K562 (cell line): ENCODE results near the gene POLR2B. TPM values are rescaled to one million over a fixed set of nuclear protein-coding genes. Genes with fewer than 3 reads are reported as not detected.

Source experiments
- ATAC-seq: fragments of 200-7000 bp; cut with Tn5 transposase; 3 replicates; pipeline ENCODE4 v1.9.1; 2020; ENCODE audit warnings: moderate library complexity
- BruUV-seq: library from RNA; stranded (reverse); fragments of 400-500 nt; replicated peaks from 2 replicates; lab custom pipeline; 2021; lab: Mats Ljungman, UMichigan
- CTCF ChIA-PET: fragments of 300-600 bp; formaldehyde crosslinking; extraction: SDS; loops from one replicate; lab custom pipeline; 2021; ENCODE audit warnings: low intra/inter-chr PET ratio; lab: Yijun Ruan, JAX
- POLR2A ChIA-PET: fragments of 300-600, 350-650 bp; sonication (Branson Sonifier 250); formaldehyde crosslinking; extraction: SDS; loops from one replicate; lab custom pipeline; 2021; ENCODE audit warnings: antibody characterized with exemption, inconsistent platforms; lab: Yijun Ruan, JAX
- DNase-seq, 4 experiments: peaks; one replicate each; pipeline versions ENCODE4 v3.0.0 to v3.0.0-alpha.2; 2011 to 2018; ENCODE audit warnings: low spot score in 3 of 4, mixed read lengths in 3 of 4; ENCODE audit errors: extremely low read depth in 1 of 4
- FAIRE-seq: peaks from 2 replicates; lab custom pipeline; 2011; peaks lifted over from hg19 to GRCh38; lab: Jason Lieb, UNC
- H2AFZ ChIP-seq: 2 replicates; pipeline ENCODE4 v1.6.0; 2011; ENCODE audit warnings: low read depth, low read length, control low read depth, inconsistent platforms
- H3K27ac ChIP-seq: fragments of 200-600 bp; 3 replicates; pipeline ENCODE4 v1.8.0; 2011; ENCODE audit warnings: low read depth, mild to moderate bottlenecking, control low read depth, inconsistent platforms, low read length, moderate library complexity, mixed read lengths; ENCODE audit errors: extremely low read depth
- H3K27me3 ChIP-seq, 2 experiments: fragments of 300-600 bp in 1 of 2; 2 replicates in 1 of 2; 3 replicates in 1 of 2; pipeline versions ENCODE4 v1.6.0 to v1.8.0; 2011; ENCODE audit warnings: inconsistent platforms in 2 of 2, low read length in 2 of 2, mild to moderate bottlenecking in 1 of 2, mixed read lengths in 1 of 2, moderate library complexity in 1 of 2; ENCODE audit not compliant: control insufficient read depth in 2 of 2, insufficient read depth in 2 of 2
- H3K36me3 ChIP-seq: fragments of 300-600 bp; 3 replicates; pipeline ENCODE4 v1.8.0; 2011; ENCODE audit warnings: mild to moderate bottlenecking, low read length, inconsistent platforms; ENCODE audit not compliant: control insufficient read depth, insufficient read depth
- H3K4me1 ChIP-seq, 2 experiments: fragments of 200-600 bp in 1 of 2; replicated peaks in 1 of 2; 2 replicates in 1 of 2; 3 replicates in 1 of 2; pipeline versions ENCODE4 v1.5.1 to v1.8.0; 2011; ENCODE audit warnings: inconsistent platforms in 2 of 2, low read length in 2 of 2, mild to moderate bottlenecking in 1 of 2, mixed read lengths in 1 of 2, moderate library complexity in 1 of 2; ENCODE audit not compliant: control insufficient read depth in 2 of 2, insufficient read depth in 2 of 2
- H3K4me2 ChIP-seq: 2 replicates; pipeline ENCODE4 v1.6.1; 2011; ENCODE audit warnings: low read length, control low read depth, inconsistent platforms, mixed read lengths; ENCODE audit not compliant: insufficient read depth
- H3K4me3 ChIP-seq: fragments of 200-600 bp; sonication (generic), shearing (Covaris generic); 2 replicates; pipeline ENCODE4 v1.5.1; 2016; ENCODE audit warnings: control low read depth, inconsistent platforms
- H3K79me2 ChIP-seq: fragments of 200-600 bp; 3 replicates; pipeline ENCODE4 v1.8.0; 2011; ENCODE audit warnings: low read length, inconsistent platforms; ENCODE audit not compliant: control insufficient read depth, insufficient read depth
- H3K9ac ChIP-seq, 2 experiments: 2 replicates each; pipeline versions ENCODE4 v1.6.0 to v1.6.1; 2011; ENCODE audit warnings: low read depth in 2 of 2, low read length in 2 of 2, control low read depth in 1 of 2, inconsistent platforms in 1 of 2, mild to moderate bottlenecking in 1 of 2, mixed read lengths in 1 of 2; ENCODE audit not compliant: insufficient read depth in 1 of 2
- H3K9me1 ChIP-seq: one replicate; pipeline ENCODE4 v1.6.0; 2011; ENCODE audit warnings: inconsistent platforms, mild to moderate bottlenecking, low read length, moderate library complexity; ENCODE audit not compliant: control insufficient read depth, insufficient read depth
- H3K9me3 ChIP-seq: replicated peaks from 2 replicates; pipeline ENCODE4 v1.5.1; 2011; ENCODE audit warnings: low read depth, low read length, inconsistent platforms; ENCODE audit not compliant: control insufficient read depth, insufficient read depth
- H4K20me1 ChIP-seq: replicated peaks from 2 replicates; pipeline ENCODE4 v1.6.1; 2011; ENCODE audit warnings: low read length, inconsistent platforms, mixed read lengths; ENCODE audit not compliant: control insufficient read depth, insufficient read depth
- EZH2 ChIP-seq: IDR thresholded peaks from 2 replicates; pipeline ENCODE4 v1.6.1; 2012; ENCODE audit warnings: low read depth, mild to moderate bottlenecking, inconsistent platforms, low read length, borderline replicate concordance
- JUND ChIP-seq, 2 experiments: IDR thresholded peaks; 2 replicates in 1 of 2; 3 replicates in 1 of 2; pipeline ENCODE4 v1.6.1; 2011; ENCODE audit warnings: borderline replicate concordance in 2 of 2, low read depth in 2 of 2, low read length in 2 of 2, improper control_type of control experiment in 1 of 2, missing biosample characterization in 1 of 2, missing genetic modification characterization in 1 of 2, missing genetic modification reagents in 1 of 2
- NFE2 ChIP-seq: IDR thresholded peaks from 2 replicates; pipeline ENCODE4 v1.6.1; 2014; ENCODE audit warnings: antibody characterized with exemption, low read depth
- NR3C1 ChIP-seq: sonication (generic); formaldehyde crosslinking; IDR thresholded peaks from 2 replicates; pipeline ENCODE4 v1.8.1; 2022; ENCODE audit warnings: missing genetic modification reagents
- PHB ChIP-seq: fragments of 250-450 bp; sonication (Bioruptor Pico); IDR thresholded peaks from 2 replicates; pipeline ENCODE4 v1.5.0; 2021
- SAP30 ChIP-seq: fragments of 200-600 bp; sonication (generic); IDR thresholded peaks from 2 replicates; pipeline ENCODE4 v1.6.1; 2012; ENCODE audit warnings: borderline replicate concordance, low read depth, mild to moderate bottlenecking, moderate library complexity, low read length, control low read depth, inconsistent platforms; ENCODE audit not compliant: insufficient read depth, poor library complexity, severe bottlenecking
- SNIP1 ChIP-seq: fragments of 450-650 bp; IDR thresholded peaks from 2 replicates; pipeline ENCODE4 v1.7.1; 2017; ENCODE audit warnings: low read depth, mild to moderate bottlenecking
- SPI1 ChIP-seq: IDR thresholded peaks from 2 replicates; pipeline ENCODE4 v1.6.1; 2011; ENCODE audit warnings: low read depth, low read length, control low read depth, borderline replicate concordance
- ZC3H11A ChIP-seq: IDR thresholded peaks from 2 replicates; pipeline ENCODE4 v1.6.1; 2012; ENCODE audit warnings: low read depth, low read length, improper control_type of control experiment
- ZKSCAN1 ChIP-seq: fragments of 150-350 bp; IDR thresholded peaks from 2 replicates; pipeline ENCODE4 v1.6.1; 2016; ENCODE audit warnings: low read depth, low read length
- ZNF146 ChIP-seq: IDR thresholded peaks from one replicate; pipeline ENCODE4 v1.6.1; 2018; ENCODE audit warnings: missing compliant biosample characterization; ENCODE audit not compliant: unreplicated experiment
- ZNF217 ChIP-seq: sonication (generic); formaldehyde crosslinking; IDR thresholded peaks from 2 replicates; pipeline ENCODE4 v1.8.0; 2022; ENCODE audit warnings: mild to moderate bottlenecking, missing genetic modification reagents
- ZNF232 ChIP-seq: sonication (generic); formaldehyde crosslinking; IDR thresholded peaks from 2 replicates; pipeline ENCODE4 v1.8.0; 2022; ENCODE audit warnings: mild to moderate bottlenecking, missing genetic modification reagents
- ZNF239 ChIP-seq: fragments of 250-450 bp; sonication (Bioruptor Pico); IDR thresholded peaks from 2 replicates; pipeline ENCODE4 v1.4.0; 2020; ENCODE audit warnings: mild to moderate bottlenecking
- WGBS: fragments of 100-300 bp; shearing (Covaris generic); methylation state at CpG from one replicate; pipeline ENCODE4 v1.1.6; 2016; ENCODE audit warnings: low coverage, mixed read lengths; ENCODE audit not compliant: insufficient coverage; ENCODE audit errors: missing lambda C conversion rate; 5-methylcytosine and 5-hydroxymethylcytosine counted together
- in situ Hi-C: fragments of 300-500 bp; cut with MboI; formaldehyde crosslinking; loops from 4 replicates; pipeline ENCODE4 v1.15.0; 2018; ENCODE audit warnings: inconsistent platforms, mixed read lengths
- intact Hi-C: fragments of 100-400 bp; cut with micrococcal nuclease; formaldehyde crosslinking; loops from 2 replicates; pipeline ENCODE4 v1.14.2; 2022
- polyA plus RNA-seq, 8 experiments: library from polyadenylated mRNA; depleted of rRNA in 4 of 8; stranded (reverse) in 5 of 8; unstranded in 3 of 8; fragments of >200 nt; fragmentation: Nextera tagmentation in 2 of 8; fragmentation: Illumina TruSeq in 1 of 8; extraction: Ambion mirVana in 2 of 8; extraction: Trizol in 1 of 8; gene quantifications; 2 replicates each; pipeline versions ENCODE4 v1.2.1 to v1.2.3, GENCODE V29; 2011 to 2014; ENCODE audit warnings: inconsistent platforms in 1 of 8, missing spikeins in 1 of 8
- total RNA-seq, 7 experiments: library from RNA; depleted of rRNA in 6 of 7; stranded (reverse); fragments of >200 nt in 6 of 7; fragmentation: Illumina TruSeq in 2 of 7; extraction: Trizol in 2 of 7; gene quantifications; 2 replicates each; pipeline versions ENCODE4 v1.2.1 to v1.2.3, GENCODE V29; 2011 to 2021; ENCODE audit warnings: low replicate concordance in 1 of 7
- TF ChIP-seq, protein P1 (sequence below): sonication (generic); formaldehyde crosslinking; IDR thresholded peaks from 2 replicates; pipeline ENCODE4 v1.9.0; 2022; ENCODE audit warnings: mild to moderate bottlenecking, missing genetic modification reagents
- TF ChIP-seq, protein P2 (sequence below): sonication (generic); formaldehyde crosslinking; IDR thresholded peaks from 2 replicates; pipeline ENCODE4 v1.8.1; 2023; ENCODE audit warnings: mild to moderate bottlenecking, missing genetic modification reagents
- TF ChIP-seq, protein P3 (sequence below): fragments of 250-450 bp; sonication (Bioruptor Pico); IDR thresholded peaks from 2 replicates; pipeline ENCODE4 v1.5.0; 2021; ENCODE audit warnings: mild to moderate bottlenecking, borderline replicate concordance

Gene POLR2B
- total and polyA plus RNA-seq, 9 of the 15 experiments (the other 6 are each of a cell fraction or from before 2014, with no cell fraction given) = 60.9 to 208 (median 142) TPM

DNA sequence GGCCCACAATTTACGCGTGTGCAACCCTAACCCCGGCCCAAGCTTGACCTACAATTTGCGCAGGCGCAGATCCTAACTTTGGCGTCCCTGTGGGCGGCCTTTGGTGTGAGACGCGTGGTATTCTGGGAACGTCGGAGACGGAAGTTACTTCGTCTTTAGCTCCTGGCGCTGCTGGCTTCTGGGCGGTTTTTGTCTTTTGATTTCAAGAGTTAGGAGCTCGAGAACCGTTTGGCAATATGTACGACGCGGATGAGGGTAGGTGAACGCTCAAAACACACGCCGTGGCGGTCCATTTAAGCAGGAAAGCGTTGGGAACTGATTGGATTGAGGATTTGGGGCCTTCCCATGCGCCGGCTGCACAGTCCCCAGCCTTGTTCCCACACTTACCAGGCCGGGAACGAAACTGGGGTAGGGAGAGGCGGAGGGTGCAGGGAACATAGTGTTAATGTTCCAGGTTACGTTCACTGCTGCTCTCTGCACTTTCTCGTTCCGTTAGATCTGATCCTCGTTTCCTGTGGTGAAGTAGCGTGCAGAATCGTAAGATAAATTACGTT lies at the start of gene POLR2B (continued):
- TF ChIP-seq, protein P1, sequence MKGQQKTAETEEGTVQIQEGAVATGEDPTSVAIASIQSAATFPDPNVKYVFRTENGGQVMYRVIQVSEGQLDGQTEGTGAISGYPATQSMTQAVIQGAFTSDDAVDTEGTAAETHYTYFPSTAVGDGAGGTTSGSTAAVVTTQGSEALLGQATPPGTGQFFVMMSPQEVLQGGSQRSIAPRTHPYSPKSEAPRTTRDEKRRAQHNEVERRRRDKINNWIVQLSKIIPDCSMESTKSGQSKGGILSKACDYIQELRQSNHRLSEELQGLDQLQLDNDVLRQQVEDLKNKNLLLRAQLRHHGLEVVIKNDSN (CRISPR knock-in tag) = peak; percentile 45
- TF ChIP-seq JUND (IDR thresholded peaks at IDR 0.05; ENCODE audit: borderline replicate concordance, low read depth, low read length) (no peak), JUND (tag; IDR thresholded peaks at IDR 0.05; ENCODE audit: borderline replicate concordance, low read depth, low read length) (peak; percentile 20; the same call in 1 of the 3 replicates), PHB (CRISPR knock-in tag) (no peak), ZNF239 (CRISPR knock-in tag) (no peak), SAP30 (peak; percentile 34)

DNA sequence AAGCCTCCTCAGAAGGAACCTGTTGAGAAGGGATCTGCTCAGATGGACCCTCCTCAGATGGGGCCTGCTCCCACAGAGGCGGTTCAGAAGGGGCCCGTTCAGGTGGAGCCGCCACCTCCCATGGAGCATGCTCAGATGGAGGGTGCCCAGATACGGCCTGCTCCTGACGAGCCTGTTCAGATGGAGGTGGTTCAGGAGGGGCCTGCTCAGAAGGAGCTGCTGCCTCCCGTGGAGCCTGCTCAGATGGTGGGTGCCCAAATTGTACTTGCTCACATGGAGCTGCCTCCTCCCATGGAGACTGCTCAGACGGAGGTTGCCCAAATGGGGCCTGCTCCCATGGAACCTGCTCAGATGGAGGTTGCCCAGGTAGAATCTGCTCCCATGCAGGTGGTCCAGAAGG lies 48.1 kb upstream of the POLR2B start:
- Histone ChIP-seq H3K27ac (no peak overlapping the region), H3K79me2 (peaks cover 5% of the 10 kb centered on the region; the same call in 1 of the 3 replicates), H3K4me2 (no peak overlapping the region), H3K27me3 (no peaks in the 10 kb centered on the region), H2AFZ (no peak overlapping the region), H3K4me3 (no peak overlapping the region), H4K20me1 (no peaks in the 10 kb centered on the region), H3K36me3 (peaks cover 49% of the 10 kb centered on the region), H3K9ac (no peak overlapping the region), H3K9me1 (no peaks in the 10 kb centered on the region), H3K9me3 (no peaks in the 10 kb centered on the region), H3K4me1 (no peaks in the 10 kb centered on the region)
- POLR2A ChIA-PET = interaction anchor here (1.1 kb wide), 1 partner anchor 48 kb away, joined by 3 read pairs; the partner anchor contains the start of gene POLR2B
- ATAC-seq (peak; percentile 44), FAIRE-seq (no peak), DNase-seq (no peak)
- no TSS peak for BruUV-seq
- CTCF ChIA-PET = no interaction called here
- WGBS = 85% methylated on average over 5 of the region's 7 CpGs
- in situ Hi-C loops = no loop called here
- intact Hi-C loops = no loop called here
- TF ChIP-seq SNIP1 = no peak
- no peak for TF ChIP-seq NFE2
- TF ChIP-seq, protein P2, sequence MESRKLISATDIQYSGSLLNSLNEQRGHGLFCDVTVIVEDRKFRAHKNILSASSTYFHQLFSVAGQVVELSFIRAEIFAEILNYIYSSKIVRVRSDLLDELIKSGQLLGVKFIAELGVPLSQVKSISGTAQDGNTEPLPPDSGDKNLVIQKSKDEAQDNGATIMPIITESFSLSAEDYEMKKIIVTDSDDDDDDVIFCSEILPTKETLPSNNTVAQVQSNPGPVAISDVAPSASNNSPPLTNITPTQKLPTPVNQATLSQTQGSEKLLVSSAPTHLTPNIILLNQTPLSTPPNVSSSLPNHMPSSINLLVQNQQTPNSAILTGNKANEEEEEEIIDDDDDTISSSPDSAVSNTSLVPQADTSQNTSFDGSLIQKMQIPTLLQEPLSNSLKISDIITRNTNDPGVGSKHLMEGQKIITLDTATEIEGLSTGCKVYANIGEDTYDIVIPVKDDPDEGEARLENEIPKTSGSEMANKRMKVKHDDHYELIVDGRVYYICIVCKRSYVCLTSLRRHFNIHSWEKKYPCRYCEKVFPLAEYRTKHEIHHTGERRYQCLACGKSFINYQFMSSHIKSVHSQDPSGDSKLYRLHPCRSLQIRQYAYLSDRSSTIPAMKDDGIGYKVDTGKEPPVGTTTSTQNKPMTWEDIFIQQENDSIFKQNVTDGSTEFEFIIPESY (CRISPR knock-in tag) = no peak
- no peak for TF ChIP-seq EZH2
- TF ChIP-seq SPI1 = no peak
- no peak for TF ChIP-seq ZNF146
- TF ChIP-seq NR3C1 = no peak
- TF ChIP-seq ZC3H11A = no peak
- TF ChIP-seq ZNF232 (CRISPR knock-in tag) = no peak
- TF ChIP-seq ZNF217 (CRISPR knock-in tag) = no peak
- TF ChIP-seq, protein P3, sequence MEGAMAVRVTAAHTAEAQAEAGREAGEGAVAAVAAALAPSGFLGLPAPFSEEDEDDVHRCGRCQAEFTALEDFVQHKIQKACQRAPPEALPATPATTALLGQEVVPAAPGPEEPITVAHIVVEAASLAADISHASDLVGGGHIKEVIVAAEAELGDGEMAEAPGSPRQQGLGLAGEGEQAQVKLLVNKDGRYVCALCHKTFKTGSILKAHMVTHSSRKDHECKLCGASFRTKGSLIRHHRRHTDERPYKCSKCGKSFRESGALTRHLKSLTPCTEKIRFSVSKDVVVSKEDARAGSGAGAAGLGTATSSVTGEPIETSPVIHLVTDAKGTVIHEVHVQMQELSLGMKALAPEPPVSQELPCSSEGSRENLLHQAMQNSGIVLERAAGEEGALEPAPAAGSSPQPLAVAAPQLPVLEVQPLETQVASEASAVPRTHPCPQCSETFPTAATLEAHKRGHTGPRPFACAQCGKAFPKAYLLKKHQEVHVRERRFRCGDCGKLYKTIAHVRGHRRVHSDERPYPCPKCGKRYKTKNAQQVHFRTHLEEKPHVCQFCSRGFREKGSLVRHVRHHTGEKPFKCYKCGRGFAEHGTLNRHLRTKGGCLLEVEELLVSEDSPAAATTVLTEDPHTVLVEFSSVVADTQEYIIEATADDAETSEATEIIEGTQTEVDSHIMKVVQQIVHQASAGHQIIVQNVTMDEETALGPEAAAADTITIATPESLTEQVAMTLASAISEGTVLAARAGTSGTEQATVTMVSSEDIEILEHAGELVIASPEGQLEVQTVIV (CRISPR knock-in tag) = no peak
- TF ChIP-seq ZKSCAN1 = no peak
